Astrocyte of the cerebellum (primary cell): ENCODE measurements around the gene OPTC.

Experiments
- DNase-seq: peaks from one replicate; pipeline ENCODE4 v3.0.0-alpha.2; 2011; ENCODE audit warnings: low read depth
- H3K4me3 ChIP-seq: 2 replicates; pipeline ENCODE4 v1.5.1; 2011; ENCODE audit warnings: mild to moderate bottlenecking, low read depth, low read length, moderate library complexity
- in situ Hi-C: cut with HindIII; loops from 2 replicates; pipeline ENCODE4 v1.10.0; 2017; ENCODE audit warnings: low sequenced_read_pairs
- TF ChIP-seq, protein P1 (sequence below): IDR thresholded peaks from 2 replicates; pipeline ENCODE4 v1.5.1; 2012; ENCODE audit warnings: low read length, low read depth, moderate library complexity, mild to moderate bottlenecking; ENCODE audit errors: missing control alignments

OPTC gene

DNA sequence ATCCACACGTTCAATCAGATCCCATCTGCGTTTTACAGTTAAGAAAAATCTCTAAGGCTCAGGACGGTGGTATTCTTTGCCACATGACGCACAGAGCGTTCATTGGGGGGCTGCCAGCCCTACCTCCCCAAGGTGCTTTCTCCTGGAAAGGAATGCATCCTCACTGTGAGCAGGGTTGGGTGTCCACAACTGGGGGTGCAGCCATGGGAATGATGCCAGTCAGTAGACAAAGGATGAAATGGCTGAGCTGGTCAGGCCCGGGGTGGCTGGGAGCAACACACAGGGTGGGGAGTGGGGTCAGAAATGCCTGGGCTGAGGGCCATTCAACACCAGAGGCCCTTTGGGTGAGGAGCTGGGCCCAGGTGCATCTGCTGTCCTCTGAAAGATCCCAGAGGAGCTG, 25.9 kb downstream of the OPTC start:
- no peak for DNase-seq
- H3K4me3 ChIP-seq: no peak overlapping the region
- TF ChIP-seq, protein P1, sequence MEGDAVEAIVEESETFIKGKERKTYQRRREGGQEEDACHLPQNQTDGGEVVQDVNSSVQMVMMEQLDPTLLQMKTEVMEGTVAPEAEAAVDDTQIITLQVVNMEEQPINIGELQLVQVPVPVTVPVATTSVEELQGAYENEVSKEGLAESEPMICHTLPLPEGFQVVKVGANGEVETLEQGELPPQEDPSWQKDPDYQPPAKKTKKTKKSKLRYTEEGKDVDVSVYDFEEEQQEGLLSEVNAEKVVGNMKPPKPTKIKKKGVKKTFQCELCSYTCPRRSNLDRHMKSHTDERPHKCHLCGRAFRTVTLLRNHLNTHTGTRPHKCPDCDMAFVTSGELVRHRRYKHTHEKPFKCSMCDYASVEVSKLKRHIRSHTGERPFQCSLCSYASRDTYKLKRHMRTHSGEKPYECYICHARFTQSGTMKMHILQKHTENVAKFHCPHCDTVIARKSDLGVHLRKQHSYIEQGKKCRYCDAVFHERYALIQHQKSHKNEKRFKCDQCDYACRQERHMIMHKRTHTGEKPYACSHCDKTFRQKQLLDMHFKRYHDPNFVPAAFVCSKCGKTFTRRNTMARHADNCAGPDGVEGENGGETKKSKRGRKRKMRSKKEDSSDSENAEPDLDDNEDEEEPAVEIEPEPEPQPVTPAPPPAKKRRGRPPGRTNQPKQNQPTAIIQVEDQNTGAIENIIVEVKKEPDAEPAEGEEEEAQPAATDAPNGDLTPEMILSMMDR: no peak
- in situ Hi-C loops: loop anchor here (25.0 kb wide), 1 partner anchor 192 kb away; no protein-coding TSS in a partner anchor

DNA sequence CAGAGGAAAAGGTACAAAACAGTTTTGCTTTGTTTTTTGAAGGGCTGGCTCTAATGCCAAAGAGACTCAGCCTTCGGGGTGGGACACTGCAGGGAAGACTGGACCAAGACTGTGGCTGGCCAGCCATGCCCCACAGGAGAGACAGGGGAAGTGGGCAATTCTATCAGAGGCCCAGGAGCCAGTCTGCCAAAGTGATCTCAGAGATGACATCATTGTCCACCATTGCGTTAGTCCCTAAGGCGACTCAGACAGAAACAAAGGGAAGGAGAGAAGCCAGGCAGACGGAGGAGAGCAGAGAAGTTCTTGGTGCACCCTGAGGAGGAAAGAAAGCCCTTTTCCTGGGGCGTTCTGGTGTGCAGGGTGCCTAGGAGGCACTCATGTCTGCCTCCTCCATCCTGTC, 26.4 kb downstream of the OPTC start:
- TF ChIP-seq, protein P1: no peak
- no peak overlapping the region for H3K4me3 ChIP-seq
- in situ Hi-C loops: loop anchor here (25.0 kb wide), 1 partner anchor 192 kb away; no protein-coding TSS in a partner anchor
- DNase-seq: peak; percentile 38

DNA sequence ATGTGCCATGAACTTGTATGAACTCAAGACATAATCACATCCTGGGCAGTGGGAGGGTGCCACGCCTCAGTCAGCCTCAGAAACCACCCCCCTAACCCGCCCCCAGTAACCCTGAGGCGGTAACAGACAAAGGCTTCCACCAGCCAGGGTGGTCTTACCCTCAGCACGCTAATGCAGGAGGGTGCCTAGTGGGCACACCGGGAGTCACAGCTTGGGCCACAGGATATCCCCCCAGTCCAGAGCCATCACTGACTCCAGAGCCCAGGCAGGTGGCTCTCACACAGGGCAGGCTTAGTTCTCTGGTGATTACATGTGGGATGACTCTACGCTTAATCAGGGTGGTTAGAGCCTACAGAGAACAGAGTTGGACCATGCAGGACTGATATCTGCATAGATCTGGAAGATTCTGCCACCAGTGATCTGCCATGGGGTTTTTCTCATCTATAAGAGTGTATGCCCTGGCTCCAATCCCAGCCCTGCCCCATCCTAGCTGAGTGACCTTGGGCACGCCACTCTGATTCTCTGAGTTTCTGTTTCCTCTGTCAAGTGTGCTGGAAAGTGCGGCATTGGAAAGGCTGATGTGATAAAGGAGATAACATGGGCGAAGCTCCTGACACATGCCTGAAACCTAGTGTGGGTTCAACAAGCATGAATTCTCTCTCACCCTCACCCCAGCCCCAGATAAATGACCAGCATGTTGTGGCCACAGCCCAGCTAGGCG, 27.3 kb downstream of the OPTC start:
- TF ChIP-seq, protein P1: no peak
- in situ Hi-C loops: loop anchor here (25.0 kb wide), 1 partner anchor 191 kb away; no protein-coding TSS in a partner anchor

GRCh38 chr1:203521812-203522211, 27.9 kb downstream of the OPTC start:
- in situ Hi-C loops: loop anchor here (25.0 kb wide), 1 partner anchor 190 kb away; no protein-coding TSS in a partner anchor
- TF ChIP-seq, protein P1: no peak
- no peak overlapping the region for H3K4me3 ChIP-seq
- DNase-seq: no peak

More for the DNA sequence above, 27.3 kb downstream of the OPTC start:
- no peak for DNase-seq
- no peak overlapping the region for H3K4me3 ChIP-seq

GRCh38 chr1:203522237-203522636, 28.3 kb downstream of the OPTC start:
- TF ChIP-seq, protein P1: no peak
- peak; percentile 20 for DNase-seq
- no peak overlapping the region for H3K4me3 ChIP-seq
- in situ Hi-C loops: loop anchor here (25.0 kb wide), 1 partner anchor 190 kb away; no protein-coding TSS in a partner anchor

GRCh38 chr1:203523667-203524066, 29.7 kb downstream of the OPTC start:
- in situ Hi-C loops: loop anchor here (25.0 kb wide), 1 partner anchor 189 kb away; no protein-coding TSS in a partner anchor
- no peak for DNase-seq
- H3K4me3 ChIP-seq: no peak overlapping the region
- TF ChIP-seq, protein P1: no peak
